Kidney (tissue), 14 donors: ENCODE results near the gene ZFPL1. TPM values are rescaled to one million over a fixed set of nuclear protein-coding genes. Genes with fewer than 3 reads are reported as not detected.

Experiments used
- DNase-seq, 5 donors: peaks; one replicate each; pipeline ENCODE4 v3.0.0-alpha.2; 2013 to 2020
- FAIRE-seq: peaks from 2 replicates; lab custom pipeline; 2012; peaks lifted over from hg19 to GRCh38; lab: Jason Lieb, UNC
- H3K27ac ChIP-seq, 2 donors: one replicate each; pipeline ENCODE4 v1.7.0; 2013; ENCODE audit warnings: low read depth in 2 of 2, low read length in 2 of 2, inconsistent platforms in 1 of 2
- H3K27me3 ChIP-seq: one replicate; pipeline ENCODE4 v1.7.1; 2013; ENCODE audit warnings: low read length, inconsistent platforms; ENCODE audit not compliant: control insufficient read depth, insufficient read depth
- H3K36me3 ChIP-seq, 3 donors: one replicate each; pipeline versions ENCODE4 v1.7.0 to v1.7.1; 2013; ENCODE audit warnings: low read length in 3 of 3, control low read depth in 1 of 3, inconsistent platforms in 1 of 3; ENCODE audit not compliant: insufficient read depth in 3 of 3, control insufficient read depth in 2 of 3
- H3K4me1 ChIP-seq, 3 donors: one replicate each; pipeline versions ENCODE4 v1.7.0 to v1.7.1; 2013; ENCODE audit warnings: low read length in 3 of 3, inconsistent platforms in 1 of 3, low read depth in 1 of 3; ENCODE audit not compliant: control insufficient read depth in 2 of 3, insufficient read depth in 2 of 3
- H3K4me3 ChIP-seq, 3 donors: one replicate each; pipeline versions ENCODE4 v1.7.0 to v1.8.1; 2013; ENCODE audit warnings: low read length in 3 of 3, control low read depth in 1 of 3, inconsistent platforms in 1 of 3
- H3K9ac ChIP-seq, 3 donors: one replicate each; pipeline versions ENCODE4 v1.7.0 to v1.7.1; 2013; ENCODE audit warnings: low read length in 3 of 3, control low read depth in 1 of 3, inconsistent platforms in 1 of 3
- H3K9me3 ChIP-seq, 3 donors: one replicate each; pipeline versions ENCODE4 v1.7.0 to v1.7.1; 2013; ENCODE audit warnings: low read length in 3 of 3, control low read depth in 1 of 3, inconsistent platforms in 1 of 3; ENCODE audit not compliant: control insufficient read depth in 2 of 3, insufficient read depth in 1 of 3
- CTCF ChIP-seq: IDR thresholded peaks from 3 replicates; pipeline ENCODE4 v1.5.1; 2012; ENCODE audit warnings: mild to moderate bottlenecking, moderate library complexity, borderline replicate concordance; ENCODE audit not compliant: insufficient read depth; ENCODE audit errors: extremely low read depth
- intact Hi-C: fragments of 100-400 bp; cut with DNase I; formaldehyde crosslinking; loops from one replicate; pipeline ENCODE4 v1.11.1; 2022
- polyA plus RNA-seq: library from polyadenylated mRNA; stranded (reverse); fragments of 350-450 nt; fragmentation: Illumina TruSeq; extraction: RNeasy Lipid Tissue Mini Kit (QIAGEN cat#74804); gene quantifications from one replicate; pipeline ENCODE4 v1.2.3, GENCODE V29; 2014; ENCODE audit warnings: low read depth, low replicate concordance; ENCODE audit not compliant: insufficient read depth
- total RNA-seq: library from RNA; stranded (reverse); fragmentation: NEBNext Ultra II Directional; extraction: Animal tissue kit (Norgen Biotek cat#: 25700); gene quantifications from one replicate; pipeline ENCODE4 v1.2.1, GENCODE V29; 2021
- donor health status: control.
- donor health status: control.
- donor health status: control.
- donor health status: control.
- donor health status: control.
- donor health status: DM: yes; HTN: yes; CAD: no.
- donor health status: Normal renal cell carcinoma (clear cell type).

Gene ZFPL1
- total and polyA plus RNA-seq, 2 donors from 2014 or later, result 31.4 to 43.1 TPM

- H3K4me3 ChIP-seq, result no peak overlapping the region
- H3K27me3 ChIP-seq, result no peaks in the 10 kb centered on the region
- H3K27ac ChIP-seq, result no peak overlapping the region
- FAIRE-seq, result no peak
- H3K9me3 ChIP-seq, result no peaks in the 10 kb centered on the region
- H3K4me1 ChIP-seq, result no peaks in the 10 kb centered on the region
- H3K36me3 ChIP-seq, result no peaks in the 10 kb centered on the region
- H3K9ac ChIP-seq, result no peak overlapping the region
- no peak for DNase-seq
- intact Hi-C loops, result no loop called here
- no peak for TF ChIP-seq CTCF
Observed at GRCh38 chr11:65077451-65077850, 6.6 kb upstream of the ZFPL1 start.

GRCh38 chr11:65078151-65078550 is 5.9 kb upstream of the ZFPL1 start:
- DNase-seq (peak in 3 of 5 donors; percentile 20 to 37 (median 24)), FAIRE-seq (no peak)
- intact Hi-C loops, result no loop called here
- no peaks in the 10 kb centered on the region for H3K36me3 ChIP-seq
- no peak overlapping the region for H3K9ac ChIP-seq
- no peaks in the 10 kb centered on the region for H3K27me3 ChIP-seq
- H3K9me3 ChIP-seq, result no peaks in the 10 kb centered on the region
- TF ChIP-seq CTCF, result peak; percentile 51
- no peaks in the 10 kb centered on the region for H3K4me1 ChIP-seq
- no peak overlapping the region for H3K27ac ChIP-seq
- no peak overlapping the region for H3K4me3 ChIP-seq

GRCh38 chr11:65078786-65079342 is 5.2 kb upstream of the ZFPL1 start:
- Histone ChIP-seq H3K27me3 (no peaks in the 10 kb centered on the region), H3K4me3 (no peak overlapping the region), H3K4me1 (peaks cover 0 to 5% (median 4%) of the 10 kb centered on the region in 3 donors), H3K27ac (no peak overlapping the region), H3K9ac (no peak overlapping the region), H3K36me3 (no peaks in the 10 kb centered on the region), H3K9me3 (no peaks in the 10 kb centered on the region)
- TF ChIP-seq CTCF, result no peak
- intact Hi-C loops, result no loop called here
- FAIRE-seq, result no peak
- no peak for DNase-seq
